Stimulated activated CD4-positive, alpha-beta T cell treated with anti-CD3 and anti-CD28 coated beads, Interleukin-12 subunit alpha, Interleukin-12 subunit beta, amount 100 ng/mL, for 24 hours (primary cell): ENCODE measurements around the gene KCNK5.

Experiments
- DNase-seq, 2 experiments: peaks; one replicate each; pipeline ENCODE4 v3.0.0-alpha.2; 2020; ENCODE audit warnings: low read depth in 2 of 2

Gene KCNK5

GRCh38 chr6:39197922-39198500 is 31.3 kb downstream of the KCNK5 start:
- DNase-seq: no peak

GRCh38 chr6:39197521-39197920 is 31.8 kb downstream of the KCNK5 start:
- no peak for DNase-seq

GRCh38 chr6:39196673-39197091 is 32.6 kb downstream of the KCNK5 start:
- DNase-seq: no peak

- no peak for DNase-seq
These were observed 33.4 kb downstream of the KCNK5 start for GRCh38 chr6:39195792-39196385.

- no peak for DNase-seq
These were observed 34.8 kb downstream of the KCNK5 start for GRCh38 chr6:39194466-39194865.

GRCh38 chr6:39193201-39193791 is 36.0 kb downstream of the KCNK5 start:
- no peak for DNase-seq

GRCh38 chr6:39192736-39193135 is 36.5 kb downstream of the KCNK5 start:
- no peak for DNase-seq

GRCh38 chr6:39191236-39191930 is 37.9 kb downstream of the KCNK5 start:
- DNase-seq: no peak

- DNase-seq: no peak
These were observed 38.6 kb downstream of the KCNK5 start for GRCh38 chr6:39190545-39191235.

GRCh38 chr6:39189915-39190544 is 39.2 kb downstream of the KCNK5 start:
- peak in 1 of 2 experiments; percentile 7 for DNase-seq

- no peak for DNase-seq
These were observed 40.1 kb downstream of the KCNK5 start for GRCh38 chr6:39189131-39189530.

- DNase-seq: no peak
These were observed 40.7 kb downstream of the KCNK5 start for GRCh38 chr6:39188571-39188970.

- no peak for DNase-seq
These were observed 41.2 kb downstream of the KCNK5 start for GRCh38 chr6:39188098-39188450.

GRCh38 chr6:39184906-39185580 is 44.2 kb downstream of the KCNK5 start:
- no peak for DNase-seq

- no peak for DNase-seq
These were observed 46.7 kb downstream of the KCNK5 start for GRCh38 chr6:39182604-39183003.

GRCh38 chr6:39181826-39182225 is 47.4 kb downstream of the KCNK5 start:
- DNase-seq: no peak

- DNase-seq: no peak
These were observed 47.9 kb downstream of the KCNK5 start for GRCh38 chr6:39181333-39181732.

- DNase-seq: no peak
These were observed 50.5 kb downstream of the KCNK5 start for GRCh38 chr6:39178804-39179203.

GRCh38 chr6:39178235-39178634 is 51.0 kb downstream of the KCNK5 start:
- no peak for DNase-seq

- DNase-seq: no peak
These were observed 52.1 kb downstream of the KCNK5 start for GRCh38 chr6:39177130-39177529.

- DNase-seq: no peak
These were observed 56.0 kb downstream of the KCNK5 start for GRCh38 chr6:39173270-39173669.
